OCI-LY1 (cell line): ENCODE data around the gene C1QC.

Source experiments
- H2AFZ ChIP-seq: fragments of 200-600 bp; sonication (generic), shearing (Covaris generic); 2 replicates; pipeline ENCODE4 v1.6.0; 2014; ENCODE audit warnings: antibody characterized with exemption, mild to moderate bottlenecking, low read length
- H3F3A ChIP-seq: fragments of 200-600 bp; sonication (generic), shearing (Covaris generic); 2 replicates; pipeline ENCODE4 v1.6.0; 2014; ENCODE audit warnings: mild to moderate bottlenecking, antibody characterized with exemption, low read length, moderate library complexity; ENCODE audit not compliant: insufficient read depth
- H3K27ac ChIP-seq: fragments of 200-600 bp; sonication (generic); 2 replicates; pipeline ENCODE4 v1.5.1; 2014; ENCODE audit warnings: low read length, mixed run types, mild to moderate bottlenecking, low read depth; ENCODE audit not compliant: poor library complexity, severe bottlenecking
- H3K27me3 ChIP-seq: fragments of 200-600 bp; sonication (generic); 2 replicates; pipeline ENCODE4 v1.6.0; 2014; ENCODE audit warnings: antibody characterized with exemption, mild to moderate bottlenecking, low read length, moderate library complexity; ENCODE audit not compliant: insufficient read depth
- H3K36me3 ChIP-seq: fragments of 200-600 bp; sonication (generic); 2 replicates; pipeline ENCODE4 v1.6.1; 2014; ENCODE audit warnings: mild to moderate bottlenecking, antibody characterized with exemption, low read length, moderate library complexity, mixed read lengths; ENCODE audit not compliant: insufficient read depth
- H3K4me1 ChIP-seq: fragments of 200-600 bp; sonication (generic); 2 replicates; pipeline ENCODE4 v1.5.1; 2014; ENCODE audit warnings: mild to moderate bottlenecking, low read length, moderate library complexity; ENCODE audit not compliant: insufficient read depth, severe bottlenecking
- H3K4me2 ChIP-seq: fragments of 200-600 bp; sonication (generic), shearing (Covaris generic); 2 replicates; pipeline ENCODE4 v1.6.1; 2014; ENCODE audit warnings: low read length
- H3K4me3 ChIP-seq: fragments of 200-600 bp; sonication (generic); 2 replicates; pipeline ENCODE4 v1.5.1; 2014; ENCODE audit warnings: low read length, low read depth, mild to moderate bottlenecking, mixed read lengths; ENCODE audit not compliant: poor library complexity, severe bottlenecking
- H3K79me2 ChIP-seq: fragments of 200-600 bp; shearing (Covaris generic); 2 replicates; pipeline ENCODE4 v1.6.1; 2016; ENCODE audit warnings: mixed run types, low read length, mixed read lengths; ENCODE audit not compliant: insufficient read depth
- H3K9ac ChIP-seq: fragments of 200-600 bp; sonication (generic), shearing (Covaris generic); 2 replicates; pipeline ENCODE4 v1.6.1; 2014; ENCODE audit warnings: mild to moderate bottlenecking, low read length, mixed read lengths
- H3K9me2 ChIP-seq: fragments of 200-600 bp; sonication (generic), shearing (Covaris generic); 2 replicates; pipeline ENCODE4 v1.6.1; 2014; ENCODE audit warnings: low read depth, mild to moderate bottlenecking, low read length, mixed read lengths
- H3K9me3 ChIP-seq: fragments of 200-600 bp; shearing (Covaris generic); 2 replicates; pipeline ENCODE4 v1.6.1; 2014; ENCODE audit warnings: low read length, mixed read lengths
- H4K20me1 ChIP-seq: fragments of 200-600 bp; sonication (generic), shearing (Covaris generic); 2 replicates; pipeline ENCODE4 v1.6.0; 2016; ENCODE audit warnings: mild to moderate bottlenecking, low read length; ENCODE audit not compliant: insufficient read depth
- EZH2 ChIP-seq: fragments of 200-600 bp; sonication (generic), shearing (Covaris generic); IDR thresholded peaks from 2 replicates; pipeline ENCODE4 v1.8.0; 2017; ENCODE audit warnings: borderline replicate concordance, mixed run types, mild to moderate bottlenecking, antibody characterized with exemption, low read length, moderate library complexity, mixed read lengths
- TF ChIP-seq, protein P1 (sequence below): fragments of 200-600 bp; sonication (generic), shearing (Covaris generic); IDR thresholded peaks from 2 replicates; pipeline ENCODE4 v1.5.1; 2017; ENCODE audit warnings: mild to moderate bottlenecking, antibody characterized with exemption, low read length, moderate library complexity, mixed read lengths

The C1QC gene

GRCh38 chr1:22606161-22606560 is 37.3 kb upstream of the C1QC start:
- Histone ChIP-seq H3K27ac (no peak overlapping the region), H3K4me2 (no peak overlapping the region), H3K9me2 (no peaks in the 10 kb centered on the region), H3K9me3 (no peaks in the 10 kb centered on the region), H4K20me1 (no peaks in the 10 kb centered on the region), H3K9ac (no peak overlapping the region), H3K27me3 (no peaks in the 10 kb centered on the region), H3K4me3 (no peak overlapping the region), H3K79me2 (no peaks in the 10 kb centered on the region), H2AFZ (no peak overlapping the region), H3F3A (no peaks in the 10 kb centered on the region), H3K36me3 (no peaks in the 10 kb centered on the region), H3K4me1 (no peaks in the 10 kb centered on the region)
- TF ChIP-seq, protein P1, sequence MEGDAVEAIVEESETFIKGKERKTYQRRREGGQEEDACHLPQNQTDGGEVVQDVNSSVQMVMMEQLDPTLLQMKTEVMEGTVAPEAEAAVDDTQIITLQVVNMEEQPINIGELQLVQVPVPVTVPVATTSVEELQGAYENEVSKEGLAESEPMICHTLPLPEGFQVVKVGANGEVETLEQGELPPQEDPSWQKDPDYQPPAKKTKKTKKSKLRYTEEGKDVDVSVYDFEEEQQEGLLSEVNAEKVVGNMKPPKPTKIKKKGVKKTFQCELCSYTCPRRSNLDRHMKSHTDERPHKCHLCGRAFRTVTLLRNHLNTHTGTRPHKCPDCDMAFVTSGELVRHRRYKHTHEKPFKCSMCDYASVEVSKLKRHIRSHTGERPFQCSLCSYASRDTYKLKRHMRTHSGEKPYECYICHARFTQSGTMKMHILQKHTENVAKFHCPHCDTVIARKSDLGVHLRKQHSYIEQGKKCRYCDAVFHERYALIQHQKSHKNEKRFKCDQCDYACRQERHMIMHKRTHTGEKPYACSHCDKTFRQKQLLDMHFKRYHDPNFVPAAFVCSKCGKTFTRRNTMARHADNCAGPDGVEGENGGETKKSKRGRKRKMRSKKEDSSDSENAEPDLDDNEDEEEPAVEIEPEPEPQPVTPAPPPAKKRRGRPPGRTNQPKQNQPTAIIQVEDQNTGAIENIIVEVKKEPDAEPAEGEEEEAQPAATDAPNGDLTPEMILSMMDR, result no peak
- TF ChIP-seq EZH2, result no peak

DNA sequence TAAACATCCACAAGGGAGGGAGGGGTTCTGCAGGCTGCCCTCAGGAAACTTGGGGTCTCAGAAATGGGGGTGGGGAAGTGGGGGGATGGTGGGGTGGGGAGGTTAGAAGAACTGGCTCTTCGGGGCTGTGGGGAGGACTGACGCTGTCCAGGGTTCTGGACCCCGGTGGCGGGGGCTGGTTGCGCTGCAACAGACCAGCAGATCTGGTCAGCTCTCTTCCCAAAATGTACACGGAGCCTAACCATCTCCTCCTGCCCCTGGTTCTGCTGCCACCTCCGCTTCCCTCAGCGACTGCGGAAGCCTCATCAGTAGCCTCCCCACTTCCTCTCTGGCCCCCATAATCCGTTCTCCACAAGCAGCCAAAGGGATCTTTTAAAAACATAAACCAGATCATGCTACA is 36.3 kb upstream of the C1QC start:
- Histone ChIP-seq H3K9me3 (no peaks in the 10 kb centered on the region), H3K27ac (no peak overlapping the region), H3K4me3 (no peak overlapping the region), H3F3A (no peaks in the 10 kb centered on the region), H3K79me2 (no peaks in the 10 kb centered on the region), H3K9me2 (no peaks in the 10 kb centered on the region), H3K4me2 (no peak overlapping the region), H3K9ac (no peak overlapping the region), H3K36me3 (no peaks in the 10 kb centered on the region), H3K27me3 (no peaks in the 10 kb centered on the region), H4K20me1 (no peaks in the 10 kb centered on the region), H2AFZ (no peak overlapping the region), H3K4me1 (no peaks in the 10 kb centered on the region)
- TF ChIP-seq, protein P1, result no peak
- no peak for TF ChIP-seq EZH2

GRCh38 chr1:22608361-22608760 is 35.1 kb upstream of the C1QC start:
- no peaks in the 10 kb centered on the region for H3K36me3 ChIP-seq
- no peak for TF ChIP-seq EZH2
- TF ChIP-seq, protein P1, result no peak
- no peaks in the 10 kb centered on the region for H3K79me2 ChIP-seq
- H3F3A ChIP-seq, result no peaks in the 10 kb centered on the region
- H2AFZ ChIP-seq, result no peak overlapping the region
- H3K27ac ChIP-seq, result no peak overlapping the region
- no peak overlapping the region for H3K4me3 ChIP-seq
- H3K27me3 ChIP-seq, result no peaks in the 10 kb centered on the region
- H3K9ac ChIP-seq, result no peak overlapping the region
- no peak overlapping the region for H3K4me2 ChIP-seq
- H3K4me1 ChIP-seq, result no peaks in the 10 kb centered on the region
- H4K20me1 ChIP-seq, result no peaks in the 10 kb centered on the region
- H3K9me3 ChIP-seq, result no peaks in the 10 kb centered on the region
- no peaks in the 10 kb centered on the region for H3K9me2 ChIP-seq
